Kidney capillary endothelial cell (primary cell): ENCODE results near the gene ASCL2.

Experiments
- DNase-seq: peaks from one replicate; pipeline ENCODE4 v3.0.0-alpha.2; 2018; ENCODE audit warnings: low spot score

The ASCL2 gene

GRCh38 chr11:2224254-2224653 is 46.1 kb downstream of the ASCL2 start:
- no peak for DNase-seq

- no peak for DNase-seq
Measured at GRCh38 chr11:2223153-2223794, 47.1 kb downstream of the ASCL2 start.

- no peak for DNase-seq
Measured at GRCh38 chr11:2222451-2222850, 47.9 kb downstream of the ASCL2 start.

- DNase-seq: no peak
Measured at GRCh38 chr11:2221591-2221990, 48.8 kb downstream of the ASCL2 start.

- DNase-seq: no peak
Measured at GRCh38 chr11:2221024-2221423, 49.4 kb downstream of the ASCL2 start.

GRCh38 chr11:2220173-2220771 is 50.1 kb downstream of the ASCL2 start:
- no peak for DNase-seq

- no peak for DNase-seq
Measured at GRCh38 chr11:2219318-2220017, 50.9 kb downstream of the ASCL2 start.
